Prostate gland (tissue), 2 donors: ENCODE data around the gene FIBP. TPM values are rescaled to one million over a fixed set of nuclear protein-coding genes. Genes with fewer than 3 reads are reported as not detected.

Source experiments
- DNase-seq: peaks from one replicate; pipeline ENCODE4 v3.0.0-alpha.2; 2019; ENCODE audit warnings: low spot score
- H3K27ac ChIP-seq, 2 donors: fragments of 200-600 bp; sonication (generic); 2 replicates each; pipeline ENCODE4 v1.5.1; 2017 to 2019
- H3K27me3 ChIP-seq: fragments of 200-600 bp; sonication (generic); replicated peaks from 2 replicates; pipeline ENCODE4 v1.5.1; 2019; ENCODE audit not compliant: insufficient read depth
- H3K36me3 ChIP-seq, 2 donors: fragments of 200-600 bp; sonication (generic); 1 replicate in 1 of 2; 2 replicates in 1 of 2; pipeline versions ENCODE4 v1.5.1 to v1.8.1; 2017 to 2019
- H3K4me1 ChIP-seq: fragments of 200-600 bp; sonication (generic); replicated peaks from 2 replicates; pipeline ENCODE4 v1.5.1; 2019
- H3K4me3 ChIP-seq, 2 donors: fragments of 200-600 bp; sonication (generic); 2 replicates each; pipeline ENCODE4 v1.5.1; 2017 to 2019
- H3K9me3 ChIP-seq: fragments of 200-600 bp; sonication (generic); 2 replicates; pipeline ENCODE4 v1.5.1; 2017
- POLR2A ChIP-seq: fragments of 450-650 bp; IDR thresholded peaks from one replicate; pipeline ENCODE4 v1.6.1; 2016; ENCODE audit warnings: antibody characterized with exemption, mild to moderate bottlenecking
- POLR2AphosphoS5 ChIP-seq: sonication (generic); formaldehyde crosslinking; IDR thresholded peaks from one replicate; pipeline ENCODE4 v1.6.1; 2017; ENCODE audit warnings: antibody characterized with exemption
- WGBS: methylation state at CpG from one replicate; pipeline ENCODE4 v1.1.5; 2018; 5-methylcytosine and 5-hydroxymethylcytosine counted together
- intact Hi-C: fragments of 100-400 bp; cut with DNase I; formaldehyde crosslinking; loops from one replicate; pipeline ENCODE4 v1.14.2; 2022
- total RNA-seq, 2 donors: library from RNA; depleted of rRNA; stranded (reverse); fragments of >200 nt; gene quantifications; one replicate each; pipeline ENCODE4 v1.1.0, GENCODE V29; 2016
- TF ChIP-seq, protein P1 (sequence below), 4 experiments: fragments of 200-600 bp in 2 of 4; fragments of 450-650 bp in 2 of 4; sonication (generic) in 2 of 4; IDR thresholded peaks; 1 replicate in 3 of 4; 2 replicates in 1 of 4; pipeline ENCODE4 v1.5.1; 2016 to 2019; ENCODE audit warnings: antibody characterized with exemption in 4 of 4, mild to moderate bottlenecking in 2 of 4, moderate library complexity in 2 of 4

The FIBP gene
- total RNA-seq, 2 donors from 2014 or later, result 87.7 to 151 TPM

- no peaks in the 10 kb centered on the region for H3K27me3 ChIP-seq
- H3K9me3 ChIP-seq, result no peaks in the 10 kb centered on the region
- TF ChIP-seq, protein P1, sequence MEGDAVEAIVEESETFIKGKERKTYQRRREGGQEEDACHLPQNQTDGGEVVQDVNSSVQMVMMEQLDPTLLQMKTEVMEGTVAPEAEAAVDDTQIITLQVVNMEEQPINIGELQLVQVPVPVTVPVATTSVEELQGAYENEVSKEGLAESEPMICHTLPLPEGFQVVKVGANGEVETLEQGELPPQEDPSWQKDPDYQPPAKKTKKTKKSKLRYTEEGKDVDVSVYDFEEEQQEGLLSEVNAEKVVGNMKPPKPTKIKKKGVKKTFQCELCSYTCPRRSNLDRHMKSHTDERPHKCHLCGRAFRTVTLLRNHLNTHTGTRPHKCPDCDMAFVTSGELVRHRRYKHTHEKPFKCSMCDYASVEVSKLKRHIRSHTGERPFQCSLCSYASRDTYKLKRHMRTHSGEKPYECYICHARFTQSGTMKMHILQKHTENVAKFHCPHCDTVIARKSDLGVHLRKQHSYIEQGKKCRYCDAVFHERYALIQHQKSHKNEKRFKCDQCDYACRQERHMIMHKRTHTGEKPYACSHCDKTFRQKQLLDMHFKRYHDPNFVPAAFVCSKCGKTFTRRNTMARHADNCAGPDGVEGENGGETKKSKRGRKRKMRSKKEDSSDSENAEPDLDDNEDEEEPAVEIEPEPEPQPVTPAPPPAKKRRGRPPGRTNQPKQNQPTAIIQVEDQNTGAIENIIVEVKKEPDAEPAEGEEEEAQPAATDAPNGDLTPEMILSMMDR (IDR thresholded peaks at IDR 0.05), result no peak
- no peak for TF ChIP-seq POLR2AphosphoS5
- TF ChIP-seq POLR2A, result no peak
- H3K36me3 ChIP-seq, result peaks cover 12 to 24% of the 10 kb centered on the region in 2 donors
- H3K27ac ChIP-seq, result peak overlapping the region; percentile 94 to 96
- peaks cover 7% of the 10 kb centered on the region for H3K4me1 ChIP-seq
- DNase-seq, result no peak
- 82% methylated on average over 13 of the region's 13 CpGs for WGBS
- intact Hi-C loops, result loop anchor here (2.0 kb wide), 1 partner anchor 141 kb away; the partner anchor contains the start of genes BANF1 and EIF1AD
- peak overlapping the region; percentile 99 for H3K4me3 ChIP-seq
These were observed 26.6 kb downstream of the FIBP start for GRCh38 chr11:65861533-65862183.

DNA sequence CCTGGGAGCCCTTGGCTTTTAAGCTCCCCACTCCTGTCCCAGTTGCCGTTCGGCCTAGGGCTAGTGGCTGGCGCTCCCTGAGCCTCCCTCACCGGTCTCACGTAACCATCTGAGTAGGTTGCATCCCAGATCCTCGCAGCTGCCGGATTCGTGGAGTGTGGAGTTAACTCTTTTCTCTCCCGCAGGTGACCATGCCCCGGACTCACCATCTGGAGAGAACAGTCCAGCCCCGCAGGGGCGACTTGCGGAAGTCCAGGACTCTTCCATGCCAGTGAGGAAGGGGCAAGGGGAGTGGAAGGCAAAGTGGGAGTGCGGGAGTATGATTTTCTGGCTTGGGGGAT, 27.1 kb downstream of the FIBP start:
- H3K4me3 ChIP-seq, result peak overlapping the region; percentile 99
- no peaks in the 10 kb centered on the region for H3K9me3 ChIP-seq
- TF ChIP-seq POLR2AphosphoS5, result no peak
- TF ChIP-seq, protein P1 (IDR thresholded peaks at IDR 0.05), result no peak
- no peak for TF ChIP-seq POLR2A
- H3K27ac ChIP-seq, result peak overlapping the region; percentile 94 to 96
- no peaks in the 10 kb centered on the region for H3K27me3 ChIP-seq
- intact Hi-C loops, result loop anchor here (2.0 kb wide), 1 partner anchor 142 kb away; the partner anchor contains the start of genes BANF1 and EIF1AD
- peaks cover 12 to 25% of the 10 kb centered on the region in 2 donors for H3K36me3 ChIP-seq
- DNase-seq, result no peak
- 11% methylated on average over 13 of the region's 14 CpGs for WGBS
- peaks cover 10% of the 10 kb centered on the region for H3K4me1 ChIP-seq

- Histone ChIP-seq H3K9me3 (no peaks in the 10 kb centered on the region), H3K27me3 (no peaks in the 10 kb centered on the region), H3K27ac (peak within 1 kb of the TSS; percentile 94 to 96), H3K4me1 (peaks cover 12% of the 10 kb centered on the region), H3K36me3 (peaks cover 15 to 31% of the 10 kb centered on the region in 2 donors), H3K4me3 (peak within 1 kb of the TSS; percentile 99)
- WGBS, result 1% methylated on average over 56 of the region's 78 CpGs
- intact Hi-C loops, result loop anchor here (1.0 to 2.0 kb wide), 2 partner anchors 59 to 142 kb away; partner anchors contain the start of genes BANF1, C11orf68, DRAP1 and EIF1AD
- TF ChIP-seq, protein P1 (IDR thresholded peaks at IDR 0.05), result peak; percentile 70 to 97 (median 92)
- peak; percentile 57 for TF ChIP-seq POLR2A
- TF ChIP-seq POLR2AphosphoS5, result peak; percentile 97
- DNase-seq, result peak; percentile 97
These were observed 27.8 kb downstream of the FIBP start, which contains the start of gene MUS81 for GRCh38 chr11:65860278-65861164. MUS81 (plus strand) TSS chr11:65860433; CDS start chr11:65860754, 321 bp downstream.

DNA sequence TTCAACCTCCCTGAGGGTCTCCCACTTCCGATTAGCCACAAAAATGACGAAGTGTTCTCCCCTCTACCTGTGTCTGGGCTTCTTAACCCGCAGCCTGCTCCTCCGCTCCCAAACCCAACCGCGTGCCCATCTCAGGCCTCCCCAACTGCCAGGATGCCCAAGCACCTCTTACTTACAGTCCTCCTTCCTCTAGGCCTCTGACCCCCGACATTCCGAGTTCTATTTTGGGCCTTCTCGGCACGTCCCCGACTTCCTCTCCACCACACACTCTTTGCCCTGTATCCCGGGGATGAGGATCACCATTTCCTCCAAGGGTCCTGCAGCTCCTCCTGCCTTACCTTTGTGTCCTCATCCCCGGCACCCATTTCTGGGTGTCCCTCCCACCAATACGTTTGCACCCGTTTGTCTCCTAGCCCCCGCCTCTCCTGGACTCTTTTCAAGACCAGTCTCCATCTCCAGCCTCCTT, 28.4 kb downstream of the FIBP start:
- Histone ChIP-seq H3K36me3 (peaks cover 15 to 37% of the 10 kb centered on the region in 2 donors), H3K27ac (peak overlapping the region; percentile 94 to 96), H3K4me3 (peak overlapping the region; percentile 99), H3K9me3 (no peaks in the 10 kb centered on the region), H3K27me3 (no peaks in the 10 kb centered on the region), H3K4me1 (peaks cover 12% of the 10 kb centered on the region)
- WGBS, result under 1% methylated on average over 16 of the region's 16 CpGs
- intact Hi-C loops, result loop anchor here (1.0 to 2.0 kb wide), 3 partner anchors 13 to 143 kb away; partner anchors contain the start of genes BANF1, C11orf68, DRAP1 and EFEMP2
- DNase-seq, result no peak
- TF ChIP-seq POLR2AphosphoS5 (no peak), POLR2A (no peak)
- TF ChIP-seq, protein P1 (IDR thresholded peaks at IDR 0.05), result no peak
